ENCODE data around the gene GLRX3.

GRCh38 chr10:130167707-130168106 is 31.5 kb downstream of the GLRX3 start:
- TF ChIP-seq CTCF (IDR thresholded peaks at IDR 0.05; ENCODE audit: borderline replicate concordance, extremely low read depth, low read length, poor library complexity, severe bottlenecking) (no peak), EZH2 (IDR thresholded peaks at IDR 0.05; ENCODE audit: borderline replicate concordance, low read depth, low read length, severe bottlenecking) (no peak)
